ENCODE results near the gene POLA2. TPM values are rescaled to one million over a fixed set of nuclear protein-coding genes. Genes with fewer than 3 reads are reported as not detected.

POLA2 gene
- total and polyA plus RNA-seq, 9 of the 15 experiments (the other 6 are each of a cell fraction or from before 2014, with no cell fraction given), result 2.7 to 134 (median 44.4) TPM

DNA sequence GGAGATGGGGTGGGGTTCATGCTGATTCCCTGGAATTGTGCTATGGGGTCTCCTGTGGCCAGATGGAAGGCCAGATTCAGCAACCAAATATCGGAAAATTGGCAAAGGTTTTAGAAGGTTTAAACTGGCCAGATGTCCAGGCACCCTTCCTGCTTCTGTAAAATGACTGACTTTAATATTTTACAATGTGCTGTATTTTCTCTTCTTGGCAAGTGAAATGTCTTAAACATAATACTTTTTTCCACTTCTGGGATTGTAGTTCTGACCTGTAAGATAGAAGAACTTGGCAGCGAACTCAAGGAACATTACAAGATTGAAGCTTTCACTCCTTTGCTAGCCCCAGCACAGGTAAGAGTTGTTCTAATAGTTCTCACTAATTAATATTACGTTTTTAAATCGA is 17.5 kb downstream of the POLA2 start:
- no peaks in the 10 kb centered on the region for H3K9me3 ChIP-seq (replicated peaks; ENCODE audit: control insufficient read depth, insufficient read depth, low read depth, low read length)
- WGBS (ENCODE audit: insufficient coverage, low coverage, missing lambda C conversion rate), result 89% methylated on average over 4 of the region's 4 CpGs
- no peaks in the 10 kb centered on the region for H3K9me1 ChIP-seq (ENCODE audit: control insufficient read depth, insufficient read depth, low read length)
- no peaks in the 10 kb centered on the region for H4K20me1 ChIP-seq (replicated peaks; ENCODE audit: control insufficient read depth, insufficient read depth, low read length)
- peaks cover 89% of the 10 kb centered on the region for H3K36me3 ChIP-seq (ENCODE audit: control insufficient read depth, insufficient read depth, low read length)
- no peak overlapping the region for H3K9ac ChIP-seq (ENCODE audit: insufficient read depth in 1 of 2, low read depth in 2 of 2, low read length in 2 of 2)
- no peak overlapping the region for H2AFZ ChIP-seq (ENCODE audit: low read depth, low read length)
- intact Hi-C loops (cut with micrococcal nuclease) (no loop called here), in situ Hi-C loops (cut with MboI) (loop anchor here (5.0 kb wide), 1 partner anchor 233 kb away; no protein-coding TSS in a partner anchor)
- DNase-seq (ENCODE audit: extremely low read depth in 1 of 4, low spot score in 3 of 4) (no peak), FAIRE-seq (no peak), ATAC-seq (no peak)
- no peak overlapping the region for H3K4me2 ChIP-seq (ENCODE audit: insufficient read depth, low read length)
- ChIA-PET POLR2A (interaction anchor here (0.5 to 1.6 kb wide), 3 partner anchors 32 to 162 kb away, joined by 3 to 4 read pairs (median 3); partner anchors contain the start of gene ZNHIT2), CTCF (ENCODE audit: low intra/inter-chr PET ratio) (no interaction called here)
- peaks cover 0 to 9% of the 10 kb centered on the region in 2 experiments; a peak in 3 of 5 replicates for H3K4me1 ChIP-seq (replicated peaks in 1 of 2; ENCODE audit: control insufficient read depth in 2 of 2, insufficient read depth in 2 of 2, low read length in 2 of 2)
- no peak overlapping the region for H3K4me3 ChIP-seq
- no peaks in the 10 kb centered on the region for H3K27me3 ChIP-seq (ENCODE audit: control insufficient read depth in 2 of 2, insufficient read depth in 2 of 2, low read length in 2 of 2)
- no TSS peak for BruUV-seq (replicated peaks)
- no peak overlapping the region for H3K27ac ChIP-seq (ENCODE audit: extremely low read depth, low read depth, low read length)
- H3K79me2 ChIP-seq (ENCODE audit: control insufficient read depth, insufficient read depth, low read length), result peaks cover 3% of the 10 kb centered on the region; the same call in 1 of the 3 replicates
- TF ChIP-seq, protein P1, sequence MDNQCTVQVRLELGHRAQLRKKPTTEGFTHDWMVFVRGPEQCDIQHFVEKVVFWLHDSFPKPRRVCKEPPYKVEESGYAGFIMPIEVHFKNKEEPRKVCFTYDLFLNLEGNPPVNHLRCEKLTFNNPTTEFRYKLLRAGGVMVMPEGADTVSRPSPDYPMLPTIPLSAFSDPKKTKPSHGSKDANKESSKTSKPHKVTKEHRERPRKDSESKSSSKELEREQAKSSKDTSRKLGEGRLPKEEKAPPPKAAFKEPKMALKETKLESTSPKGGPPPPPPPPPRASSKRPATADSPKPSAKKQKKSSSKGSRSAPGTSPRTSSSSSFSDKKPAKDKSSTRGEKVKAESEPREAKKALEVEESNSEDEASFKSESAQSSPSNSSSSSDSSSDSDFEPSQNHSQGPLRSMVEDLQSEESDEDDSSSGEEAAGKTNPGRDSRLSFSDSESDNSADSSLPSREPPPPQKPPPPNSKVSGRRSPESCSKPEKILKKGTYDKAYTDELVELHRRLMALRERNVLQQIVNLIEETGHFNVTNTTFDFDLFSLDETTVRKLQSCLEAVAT (IDR thresholded peaks at IDR 0.05), result no peak
- TF ChIP-seq, protein P2, sequence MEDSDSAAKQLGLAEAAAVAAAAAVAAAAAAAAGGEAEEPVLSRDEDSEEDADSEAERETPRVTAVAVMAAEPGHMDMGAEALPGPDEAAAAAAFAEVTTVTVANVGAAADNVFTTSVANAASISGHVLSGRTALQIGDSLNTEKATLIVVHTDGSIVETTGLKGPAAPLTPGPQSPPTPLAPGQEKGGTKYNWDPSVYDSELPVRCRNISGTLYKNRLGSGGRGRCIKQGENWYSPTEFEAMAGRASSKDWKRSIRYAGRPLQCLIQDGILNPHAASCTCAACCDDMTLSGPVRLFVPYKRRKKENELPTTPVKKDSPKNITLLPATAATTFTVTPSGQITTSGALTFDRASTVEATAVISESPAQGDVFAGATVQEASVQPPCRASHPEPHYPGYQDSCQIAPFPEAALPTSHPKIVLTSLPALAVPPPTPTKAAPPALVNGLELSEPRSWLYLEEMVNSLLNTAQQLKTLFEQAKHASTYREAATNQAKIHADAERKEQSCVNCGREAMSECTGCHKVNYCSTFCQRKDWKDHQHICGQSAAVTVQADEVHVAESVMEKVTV (CRISPR knock-in tag; IDR thresholded peaks at IDR 0.05), result no peak
- TF ChIP-seq TSC22D4 (tag; IDR thresholded peaks at IDR 0.05) (no peak), XRCC3 (IDR thresholded peaks at IDR 0.05) (no peak), KLF6 (CRISPR knock-in tag; IDR thresholded peaks at IDR 0.05; ENCODE audit: borderline replicate concordance) (no peak), U2AF1 (optimal IDR thresholded peaks at IDR 0.05; ENCODE audit: low read depth, low read length) (no peak), GABPA (tag; conservative IDR thresholded peaks at IDR 0.05; ENCODE audit: low read depth) (no peak), EP300 (IDR thresholded peaks at IDR 0.05; ENCODE audit: low read length) (no peak), CSDE1 (IDR thresholded peaks at IDR 0.05) (no peak), ZFPM2 (CRISPR knock-in tag; IDR thresholded peaks at IDR 0.05) (no peak), ZNF263 (CRISPR knock-in tag; IDR thresholded peaks at IDR 0.05; ENCODE audit: borderline replicate concordance) (no peak)
- TF ChIP-seq, protein P3, sequence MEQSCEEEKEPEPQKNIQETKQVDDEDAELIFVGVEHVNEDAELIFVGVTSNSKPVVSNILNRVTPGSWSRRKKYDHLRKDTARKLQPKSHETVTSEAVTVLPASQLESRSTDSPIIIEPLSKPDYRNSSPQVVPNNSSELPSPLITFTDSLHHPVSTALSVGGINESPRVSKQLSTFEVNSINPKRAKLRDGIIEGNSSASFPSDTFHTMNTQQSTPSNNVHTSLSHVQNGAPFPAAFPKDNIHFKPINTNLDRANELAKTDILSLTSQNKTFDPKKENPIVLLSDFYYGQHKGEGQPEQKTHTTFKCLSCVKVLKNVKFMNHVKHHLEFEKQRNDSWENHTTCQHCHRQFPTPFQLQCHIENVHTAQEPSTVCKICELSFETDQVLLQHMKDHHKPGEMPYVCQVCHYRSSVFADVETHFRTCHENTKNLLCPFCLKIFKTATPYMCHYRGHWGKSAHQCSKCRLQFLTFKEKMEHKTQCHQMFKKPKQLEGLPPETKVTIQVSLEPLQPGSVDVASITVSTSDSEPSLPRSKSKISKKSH (CRISPR knock-in tag; IDR thresholded peaks at IDR 0.05), result no peak
- TF ChIP-seq, protein P4, sequence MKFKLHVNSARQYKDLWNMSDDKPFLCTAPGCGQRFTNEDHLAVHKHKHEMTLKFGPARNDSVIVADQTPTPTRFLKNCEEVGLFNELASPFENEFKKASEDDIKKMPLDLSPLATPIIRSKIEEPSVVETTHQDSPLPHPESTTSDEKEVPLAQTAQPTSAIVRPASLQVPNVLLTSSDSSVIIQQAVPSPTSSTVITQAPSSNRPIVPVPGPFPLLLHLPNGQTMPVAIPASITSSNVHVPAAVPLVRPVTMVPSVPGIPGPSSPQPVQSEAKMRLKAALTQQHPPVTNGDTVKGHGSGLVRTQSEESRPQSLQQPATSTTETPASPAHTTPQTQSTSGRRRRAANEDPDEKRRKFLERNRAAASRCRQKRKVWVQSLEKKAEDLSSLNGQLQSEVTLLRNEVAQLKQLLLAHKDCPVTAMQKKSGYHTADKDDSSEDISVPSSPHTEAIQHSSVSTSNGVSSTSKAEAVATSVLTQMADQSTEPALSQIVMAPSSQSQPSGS (CRISPR knock-in tag; IDR thresholded peaks at IDR 0.05), result no peak
- TF ChIP-seq, protein P5, sequence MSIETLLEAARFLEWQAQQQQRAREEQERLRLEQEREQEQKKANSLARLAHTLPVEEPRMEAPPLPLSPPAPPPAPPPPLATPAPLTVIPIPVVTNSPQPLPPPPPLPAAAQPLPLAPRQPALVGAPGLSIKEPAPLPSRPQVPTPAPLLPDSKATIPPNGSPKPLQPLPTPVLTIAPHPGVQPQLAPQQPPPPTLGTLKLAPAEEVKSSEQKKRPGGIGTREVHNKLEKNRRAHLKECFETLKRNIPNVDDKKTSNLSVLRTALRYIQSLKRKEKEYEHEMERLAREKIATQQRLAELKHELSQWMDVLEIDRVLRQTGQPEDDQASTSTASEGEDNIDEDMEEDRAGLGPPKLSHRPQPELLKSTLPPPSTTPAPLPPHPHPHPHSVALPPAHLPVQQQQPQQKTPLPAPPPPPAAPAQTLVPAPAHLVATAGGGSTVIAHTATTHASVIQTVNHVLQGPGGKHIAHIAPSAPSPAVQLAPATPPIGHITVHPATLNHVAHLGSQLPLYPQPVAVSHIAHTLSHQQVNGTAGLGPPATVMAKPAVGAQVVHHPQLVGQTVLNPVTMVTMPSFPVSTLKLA (conservative IDR thresholded peaks at IDR 0.05), result no peak
